Panc1 (cell line): ENCODE results near the gene PATE4. TPM values are rescaled to one million over a fixed set of nuclear protein-coding genes. Genes with fewer than 3 reads are reported as not detected.

ENCODE experiments used
- ATAC-seq: fragments of 200-7000 bp; cut with Tn5 transposase; 2 replicates; pipeline ENCODE4 v1.9.1; 2020; ENCODE audit warnings: mild to moderate bottlenecking, moderate library complexity
- BruUV-seq: library from RNA; stranded (reverse); fragments of 400-500 nt; replicated peaks from 2 replicates; lab custom pipeline; 2021; lab: Mats Ljungman, UMichigan
- CTCF ChIA-PET: fragments of 300-600 bp; sonication (Branson Sonifier 250); formaldehyde crosslinking; loops from one replicate; lab custom pipeline; 2022; ENCODE audit warnings: antibody characterized with exemption; lab: Charles Lee
- POLR2A ChIA-PET: fragments of 300-600 bp; sonication (Branson Sonifier 250); formaldehyde crosslinking; loops from one replicate; lab custom pipeline; 2022; ENCODE audit warnings: antibody characterized with exemption; lab: Charles Lee
- DNase-seq: peaks from one replicate; pipeline ENCODE4 v3.0.0-alpha.2; 2010; ENCODE audit warnings: low read depth, low spot score
- H3K27ac ChIP-seq: 2 replicates; pipeline ENCODE4 v1.5.1; 2011; ENCODE audit warnings: mild to moderate bottlenecking, low read length, inconsistent platforms
- H3K27me3 ChIP-seq: fragments of 200-500 bp; sonication (Bioruptor generic); 2 replicates; pipeline ENCODE4 v1.6.0; 2014; ENCODE audit warnings: low read length, inconsistent platforms; ENCODE audit not compliant: control insufficient read depth, insufficient read depth
- H3K36me3 ChIP-seq: fragments of 200-500 bp; sonication (Bioruptor generic); 2 replicates; pipeline ENCODE4 v1.5.1; 2014; ENCODE audit warnings: inconsistent platforms, mild to moderate bottlenecking, low read length, moderate library complexity; ENCODE audit not compliant: control insufficient read depth, insufficient read depth
- H3K4me1 ChIP-seq: 2 replicates; pipeline ENCODE4 v1.5.1; 2011; ENCODE audit warnings: inconsistent platforms, mild to moderate bottlenecking, low read length, moderate library complexity; ENCODE audit not compliant: control insufficient read depth, insufficient read depth
- H3K4me3 ChIP-seq, 2 experiments: 2 replicates each; pipeline ENCODE4 v1.5.1; 2011 to 2012; ENCODE audit warnings: low read depth in 2 of 2, low read length in 2 of 2, mild to moderate bottlenecking in 2 of 2, inconsistent platforms in 1 of 2, moderate library complexity in 1 of 2
- H3K9me3 ChIP-seq: fragments of 200-500 bp; sonication (Bioruptor generic); 2 replicates; pipeline ENCODE4 v1.5.1; 2014; ENCODE audit warnings: low read depth, mild to moderate bottlenecking, inconsistent platforms, low read length, moderate library complexity; ENCODE audit not compliant: control insufficient read depth, insufficient read depth
- CTCF ChIP-seq: fragments of 450-650 bp; IDR thresholded peaks from 2 replicates; pipeline ENCODE4 v1.5.1; 2017; ENCODE audit warnings: mild to moderate bottlenecking
- POLR2AphosphoS5 ChIP-seq: IDR thresholded peaks from 2 replicates; pipeline ENCODE4 v1.6.1; 2012; ENCODE audit warnings: mild to moderate bottlenecking, low read depth, low read length, moderate library complexity
- REST ChIP-seq, 2 experiments: IDR thresholded peaks; 2 replicates each; pipeline ENCODE4 v1.6.1; 2011 to 2012; ENCODE audit warnings: low read depth in 2 of 2, control low read depth in 1 of 2, low read length in 1 of 2, mild to moderate bottlenecking in 1 of 2, moderate library complexity in 1 of 2; ENCODE audit not compliant: insufficient read depth in 1 of 2
- SIN3A ChIP-seq: IDR thresholded peaks from 2 replicates; pipeline ENCODE4 v1.6.1; 2012; ENCODE audit warnings: low read depth, mild to moderate bottlenecking, low read length, moderate library complexity, borderline replicate concordance; ENCODE audit not compliant: insufficient read depth
- TCF7L2 ChIP-seq: IDR thresholded peaks from 2 replicates; pipeline ENCODE4 v1.6.1; 2011; ENCODE audit warnings: mild to moderate bottlenecking, low read depth, low read length, inconsistent platforms
- in situ Hi-C: cut with HindIII; loops from 2 replicates; pipeline ENCODE4 v1.10.0; 2016; ENCODE audit warnings: low sequenced_read_pairs, low pct_unique_long_range_greater_than_20kb
- intact Hi-C: fragments of 100-400 bp; cut with micrococcal nuclease; formaldehyde crosslinking; loops from one replicate; pipeline ENCODE4 v1.10.0; 2022; ENCODE audit not compliant: unreplicated experiment
- total RNA-seq: library from RNA; stranded (reverse); gene quantifications from one replicate; pipeline ENCODE4 v1.2.1, GENCODE V29; 2021; ENCODE audit not compliant: unreplicated experiment

Gene PATE4
- total RNA-seq, 1 experiment from 2014 or later = not detected

GRCh38 chr11:125787827-125788226 lies 45.3 kb upstream of the PATE4 start, which contains the start of gene PATE3:
TSS of gene PATE3 (plus strand) at chr11:125788127. CDS start at chr11:125788152, 25 bp downstream.
- no peak within 1 kb of the TSS for H3K27ac ChIP-seq
- intact Hi-C loops (no loop called here), in situ Hi-C loops (no loop called here)
- ChIA-PET CTCF (no interaction called here), POLR2A (no interaction called here)
- H3K36me3 ChIP-seq = no peaks in the 10 kb centered on the region
- ATAC-seq = no peak
- H3K4me3 ChIP-seq = no peak within 1 kb of the TSS
- TF ChIP-seq SIN3A = no peak
- TF ChIP-seq POLR2AphosphoS5 = no peak
- TF ChIP-seq CTCF = no peak
- TF ChIP-seq TCF7L2 = no peak
- no peak for TF ChIP-seq REST (IDR thresholded peaks at IDR 0.05; ENCODE audit: insufficient read depth in 1 of 2, low read depth in 2 of 2, low read length in 1 of 2)
- H3K27me3 ChIP-seq = no peaks in the 10 kb centered on the region
- no peaks in the 10 kb centered on the region for H3K4me1 ChIP-seq
- H3K9me3 ChIP-seq = no peaks in the 10 kb centered on the region
- DNase-seq = no peak
- BruUV-seq = no TSS peak

GRCh38 chr11:125790825-125791224 lies 42.3 kb upstream of the PATE4 start:
- no peak for TF ChIP-seq REST (IDR thresholded peaks at IDR 0.05; ENCODE audit: insufficient read depth in 1 of 2, low read depth in 2 of 2, low read length in 1 of 2)
- TF ChIP-seq TCF7L2 = no peak
- no peak for TF ChIP-seq POLR2AphosphoS5
- TF ChIP-seq CTCF = no peak
- no peak for TF ChIP-seq SIN3A
- intact Hi-C loops = no loop called here
- H3K27ac ChIP-seq = no peak overlapping the region
- ChIA-PET CTCF (no interaction called here), POLR2A (no interaction called here)
- DNase-seq (no peak), ATAC-seq (no peak)
- peaks cover 7% of the 10 kb centered on the region for H3K9me3 ChIP-seq
- no peaks in the 10 kb centered on the region for H3K27me3 ChIP-seq
- no peaks in the 10 kb centered on the region for H3K36me3 ChIP-seq
- no peak overlapping the region for H3K4me3 ChIP-seq
- BruUV-seq = no TSS peak
- H3K4me1 ChIP-seq = no peaks in the 10 kb centered on the region
- in situ Hi-C loops = no loop called here
